ENCODE measurements around the gene CNDP1. TPM values are rescaled to one million over a fixed set of nuclear protein-coding genes. Genes with fewer than 3 reads are reported as not detected.

Gene CNDP1
- total RNA-seq, 1 donor from 2014 or later: not detected

DNA sequence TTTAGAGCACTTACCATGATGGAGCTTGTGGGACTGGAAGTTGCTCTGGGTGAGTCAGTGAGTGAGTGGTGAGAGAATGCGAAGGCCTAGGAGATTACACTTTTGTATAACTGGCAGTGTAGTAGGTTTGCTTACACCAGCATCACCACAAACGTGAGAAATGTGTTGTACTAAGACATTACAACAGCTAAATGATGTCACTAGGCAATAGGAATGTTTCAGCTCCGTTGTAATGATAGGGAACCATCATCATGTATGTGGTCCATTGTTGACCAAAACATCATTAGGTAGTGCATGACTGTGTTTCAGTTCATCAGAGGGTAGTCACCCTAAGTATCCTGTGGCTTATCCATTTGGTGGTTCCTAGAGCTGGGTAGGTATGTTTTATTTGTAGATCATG, 75.2 kb downstream of the CNDP1 start:
- no peaks in the 10 kb centered on the region for H3K4me1 Mint-ChIP-seq
- Histone ChIP-seq H3K4me3 (no peak overlapping the region), H3K9ac (no peak overlapping the region), H3K79me2 (ENCODE audit: low read depth) (peaks cover 6% of the 10 kb centered on the region), H3K4me2 (no peak overlapping the region), H3K9me3 (ENCODE audit: low read depth) (no peaks in the 10 kb centered on the region), H4K20me1 (ENCODE audit: low read depth) (no peaks in the 10 kb centered on the region), H2AFZ (replicated peaks) (no peak overlapping the region), H3K36me3 (no peaks in the 10 kb centered on the region), H3F3A (ENCODE audit: low read depth) (no peaks in the 10 kb centered on the region), H3K27ac (no peak overlapping the region), H3K27me3 (no peaks in the 10 kb centered on the region), H3K4me1 (no peaks in the 10 kb centered on the region)
- DNase-seq (ENCODE audit: low spot score): no peak
- no peaks in the 10 kb centered on the region for H3K9me3 Mint-ChIP-seq
- H3K27me3 Mint-ChIP-seq (ENCODE audit: insufficient read depth, low read depth): no peaks in the 10 kb centered on the region
- no peak overlapping the region for H3K4me3 Mint-ChIP-seq
- no peak overlapping the region for H3K27ac Mint-ChIP-seq
- no peak for TF ChIP-seq EZH2 (IDR thresholded peaks at IDR 0.05)
- no peak for TF ChIP-seq EZH2phosphoT487 (IDR thresholded peaks at IDR 0.05)
- TF ChIP-seq, protein P1, sequence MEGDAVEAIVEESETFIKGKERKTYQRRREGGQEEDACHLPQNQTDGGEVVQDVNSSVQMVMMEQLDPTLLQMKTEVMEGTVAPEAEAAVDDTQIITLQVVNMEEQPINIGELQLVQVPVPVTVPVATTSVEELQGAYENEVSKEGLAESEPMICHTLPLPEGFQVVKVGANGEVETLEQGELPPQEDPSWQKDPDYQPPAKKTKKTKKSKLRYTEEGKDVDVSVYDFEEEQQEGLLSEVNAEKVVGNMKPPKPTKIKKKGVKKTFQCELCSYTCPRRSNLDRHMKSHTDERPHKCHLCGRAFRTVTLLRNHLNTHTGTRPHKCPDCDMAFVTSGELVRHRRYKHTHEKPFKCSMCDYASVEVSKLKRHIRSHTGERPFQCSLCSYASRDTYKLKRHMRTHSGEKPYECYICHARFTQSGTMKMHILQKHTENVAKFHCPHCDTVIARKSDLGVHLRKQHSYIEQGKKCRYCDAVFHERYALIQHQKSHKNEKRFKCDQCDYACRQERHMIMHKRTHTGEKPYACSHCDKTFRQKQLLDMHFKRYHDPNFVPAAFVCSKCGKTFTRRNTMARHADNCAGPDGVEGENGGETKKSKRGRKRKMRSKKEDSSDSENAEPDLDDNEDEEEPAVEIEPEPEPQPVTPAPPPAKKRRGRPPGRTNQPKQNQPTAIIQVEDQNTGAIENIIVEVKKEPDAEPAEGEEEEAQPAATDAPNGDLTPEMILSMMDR (IDR thresholded peaks at IDR 0.05): no peak
- no peaks in the 10 kb centered on the region for H3K36me3 Mint-ChIP-seq

DNA sequence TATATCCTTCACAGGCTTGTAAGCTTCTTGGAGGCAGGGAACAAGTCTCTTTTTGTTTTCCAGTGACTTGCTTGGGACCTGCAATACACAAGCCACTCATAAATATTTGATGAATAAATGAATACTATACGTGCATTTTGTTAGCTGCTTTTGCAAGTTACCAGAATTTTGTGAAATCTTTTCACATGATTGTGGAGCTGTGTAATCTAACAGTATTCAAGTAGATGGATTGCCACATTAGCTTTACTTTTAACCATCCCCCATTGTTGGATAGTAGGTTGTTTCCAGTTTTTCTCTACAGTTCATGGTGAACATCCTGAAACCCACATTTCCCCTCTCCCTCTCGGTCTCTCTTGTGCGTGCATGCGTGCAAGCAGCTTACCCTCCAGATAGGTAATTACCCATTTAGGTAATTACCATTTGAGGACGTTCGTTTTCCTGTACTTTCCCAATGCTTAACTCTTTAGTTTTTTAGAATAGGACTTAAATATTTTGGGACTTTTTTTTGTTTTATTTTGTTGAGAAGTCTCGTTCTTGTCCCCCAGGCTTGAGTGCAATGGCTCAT, 75.8 kb downstream of the CNDP1 start:
- TF ChIP-seq EZH2 (IDR thresholded peaks at IDR 0.05) (no peak), EZH2phosphoT487 (IDR thresholded peaks at IDR 0.05) (no peak)
- TF ChIP-seq, protein P1 (IDR thresholded peaks at IDR 0.05): no peak
- Histone ChIP-seq H3K9me3 (ENCODE audit: low read depth) (no peaks in the 10 kb centered on the region), H4K20me1 (ENCODE audit: low read depth) (no peaks in the 10 kb centered on the region), H3K4me3 (no peak overlapping the region), H3K79me2 (ENCODE audit: low read depth) (peaks cover 6% of the 10 kb centered on the region), H2AFZ (replicated peaks) (no peak overlapping the region), H3F3A (ENCODE audit: low read depth) (no peaks in the 10 kb centered on the region), H3K36me3 (no peaks in the 10 kb centered on the region), H3K4me1 (no peaks in the 10 kb centered on the region), H3K4me2 (no peak overlapping the region), H3K9ac (no peak overlapping the region), H3K27ac (no peak overlapping the region), H3K27me3 (no peaks in the 10 kb centered on the region)
- DNase-seq (ENCODE audit: low spot score): no peak
- Mint-ChIP-seq H3K4me3 (no peak overlapping the region), H3K36me3 (no peaks in the 10 kb centered on the region), H3K27me3 (ENCODE audit: insufficient read depth, low read depth) (no peaks in the 10 kb centered on the region), H3K4me1 (no peaks in the 10 kb centered on the region), H3K27ac (no peak overlapping the region), H3K9me3 (no peaks in the 10 kb centered on the region)

DNA sequence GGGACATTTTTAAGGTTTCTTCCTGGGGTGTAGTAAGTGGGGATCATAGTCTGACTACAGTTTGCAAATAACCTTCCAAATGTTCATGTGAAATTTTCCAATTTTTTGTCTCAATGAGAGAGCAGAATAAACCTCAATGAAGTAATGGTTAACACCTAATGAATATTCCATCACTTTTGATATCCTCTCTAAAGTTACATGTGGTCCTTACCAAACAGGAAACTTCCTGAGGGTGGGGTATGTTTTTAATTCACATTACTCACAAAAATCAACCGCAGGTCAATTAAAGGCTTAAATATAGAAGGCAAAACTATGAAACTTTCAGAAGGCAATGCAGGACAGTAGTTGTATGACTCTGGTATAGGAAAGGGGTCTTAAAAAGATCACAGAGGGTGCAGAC, 76.6 kb downstream of the CNDP1 start:
- Mint-ChIP-seq H3K9me3 (no peaks in the 10 kb centered on the region), H3K36me3 (no peaks in the 10 kb centered on the region), H3K4me1 (no peaks in the 10 kb centered on the region), H3K27ac (no peak overlapping the region), H3K4me3 (no peak overlapping the region), H3K27me3 (ENCODE audit: insufficient read depth, low read depth) (no peaks in the 10 kb centered on the region)
- H3K79me2 ChIP-seq (ENCODE audit: low read depth): peaks cover 6% of the 10 kb centered on the region
- no peak overlapping the region for H2AFZ ChIP-seq (replicated peaks)
- no peaks in the 10 kb centered on the region for H3K9me3 ChIP-seq (ENCODE audit: low read depth)
- no peaks in the 10 kb centered on the region for H3K4me1 ChIP-seq
- TF ChIP-seq, protein P1 (IDR thresholded peaks at IDR 0.05): no peak
- TF ChIP-seq EZH2phosphoT487 (IDR thresholded peaks at IDR 0.05) (no peak), EZH2 (IDR thresholded peaks at IDR 0.05) (no peak)
- no peak overlapping the region for H3K9ac ChIP-seq
- H3K27ac ChIP-seq: no peak overlapping the region
- H4K20me1 ChIP-seq (ENCODE audit: low read depth): no peaks in the 10 kb centered on the region
- no peaks in the 10 kb centered on the region for H3K27me3 ChIP-seq
- no peaks in the 10 kb centered on the region for H3F3A ChIP-seq (ENCODE audit: low read depth)
- no peak overlapping the region for H3K4me3 ChIP-seq
- H3K4me2 ChIP-seq: no peak overlapping the region
- DNase-seq (ENCODE audit: low spot score): no peak
- H3K36me3 ChIP-seq: no peaks in the 10 kb centered on the region
